ENCODE data around the gene PRMT1. TPM values are rescaled to one million over a fixed set of nuclear protein-coding genes. Genes with fewer than 3 reads are reported as not detected.

PRMT1 gene
- total RNA-seq, 1 experiment from 2014 or later = 527 TPM

DNA sequence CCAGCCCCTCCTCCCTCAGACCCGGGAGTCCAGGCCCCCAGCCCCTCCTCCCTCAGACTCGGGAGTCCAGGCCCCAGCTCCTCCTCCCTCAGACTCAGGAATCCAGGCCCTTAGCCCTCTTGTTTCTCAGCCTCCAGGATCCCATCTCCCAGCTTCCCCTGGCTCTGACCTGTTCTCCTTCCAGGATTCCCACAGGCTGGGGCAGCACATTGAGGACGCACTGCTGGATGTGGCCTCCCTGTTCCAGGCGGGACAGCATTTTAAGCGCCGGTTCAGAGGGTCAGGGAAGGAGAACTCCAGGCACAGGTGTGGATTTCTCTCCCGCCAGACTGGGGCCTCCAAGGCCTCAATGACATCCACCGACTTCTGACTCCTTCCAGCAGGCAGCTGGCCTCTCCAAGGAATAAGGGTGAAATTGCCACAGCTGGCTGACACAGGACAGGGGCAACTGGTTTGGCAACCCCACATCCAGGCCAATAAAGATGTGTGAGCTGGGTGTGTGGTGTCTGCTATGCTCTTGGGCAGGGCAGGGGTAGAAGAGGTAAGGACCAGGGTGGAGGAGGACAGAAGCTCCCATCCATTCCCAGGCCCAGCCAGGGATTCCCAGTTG is 36.3 kb downstream of the PRMT1 start (continued):
- TF ChIP-seq, protein P1, sequence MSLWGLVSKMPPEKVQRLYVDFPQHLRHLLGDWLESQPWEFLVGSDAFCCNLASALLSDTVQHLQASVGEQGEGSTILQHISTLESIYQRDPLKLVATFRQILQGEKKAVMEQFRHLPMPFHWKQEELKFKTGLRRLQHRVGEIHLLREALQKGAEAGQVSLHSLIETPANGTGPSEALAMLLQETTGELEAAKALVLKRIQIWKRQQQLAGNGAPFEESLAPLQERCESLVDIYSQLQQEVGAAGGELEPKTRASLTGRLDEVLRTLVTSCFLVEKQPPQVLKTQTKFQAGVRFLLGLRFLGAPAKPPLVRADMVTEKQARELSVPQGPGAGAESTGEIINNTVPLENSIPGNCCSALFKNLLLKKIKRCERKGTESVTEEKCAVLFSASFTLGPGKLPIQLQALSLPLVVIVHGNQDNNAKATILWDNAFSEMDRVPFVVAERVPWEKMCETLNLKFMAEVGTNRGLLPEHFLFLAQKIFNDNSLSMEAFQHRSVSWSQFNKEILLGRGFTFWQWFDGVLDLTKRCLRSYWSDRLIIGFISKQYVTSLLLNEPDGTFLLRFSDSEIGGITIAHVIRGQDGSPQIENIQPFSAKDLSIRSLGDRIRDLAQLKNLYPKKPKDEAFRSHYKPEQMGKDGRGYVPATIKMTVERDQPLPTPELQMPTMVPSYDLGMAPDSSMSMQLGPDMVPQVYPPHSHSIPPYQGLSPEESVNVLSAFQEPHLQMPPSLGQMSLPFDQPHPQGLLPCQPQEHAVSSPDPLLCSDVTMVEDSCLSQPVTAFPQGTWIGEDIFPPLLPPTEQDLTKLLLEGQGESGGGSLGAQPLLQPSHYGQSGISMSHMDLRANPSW (CRISPR knock-in tag; conservative IDR thresholded peaks at IDR 0.05; ENCODE audit: low read depth) = no peak

DNA sequence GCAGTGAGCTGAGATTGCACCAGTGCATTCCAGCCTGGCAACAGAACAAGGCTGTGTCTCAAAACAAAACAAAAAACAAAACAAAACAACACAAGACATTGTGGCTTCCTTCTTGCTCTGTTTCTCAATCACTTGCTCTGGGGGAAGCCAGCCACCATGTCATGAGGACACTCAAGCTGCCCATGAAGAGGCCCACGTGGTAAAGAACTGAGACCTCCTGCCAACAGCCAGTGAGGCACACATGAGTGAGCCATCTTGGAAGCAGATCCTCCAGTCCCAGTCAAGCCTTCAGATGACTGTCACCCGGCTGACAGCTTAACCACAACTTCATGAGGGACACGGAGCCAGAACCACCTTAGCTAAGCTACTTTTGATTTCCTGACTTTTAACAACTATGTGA is 39.1 kb downstream of the PRMT1 start:
- no peak overlapping the region for H3K4me3 Mint-ChIP-seq
- H3K9me3 Mint-ChIP-seq = peaks cover 6% of the 10 kb centered on the region; the same call in 1 of the 2 replicates
- ATAC-seq = no peak
- ChIA-PET CTCF (interaction anchor here (2.3 to 2.7 kb wide), 3 partner anchors 64 to 97 kb away, joined by 7 to 13 read pairs (median 13); partner anchors contain the start of gene FUZ), POLR2A (interaction anchor here (0.6 kb wide), 1 partner anchor 51 kb away, joined by 5 read pairs; the partner anchor contains the start of gene AP2A1)
- H3K4me1 Mint-ChIP-seq = peaks cover 12% of the 10 kb centered on the region
- DNase-seq (ENCODE audit: low spot score) = no peak
- peaks cover 22% of the 10 kb centered on the region for H3K36me3 Mint-ChIP-seq
- no peak for TF ChIP-seq GRHL2 (CRISPR knock-in tag; IDR thresholded peaks at IDR 0.05; ENCODE audit: insufficient replicate concordance, severe bottlenecking)
- no peak for TF ChIP-seq PRRX2 (CRISPR knock-in tag; IDR thresholded peaks at IDR 0.05)
- H3K27me3 Mint-ChIP-seq (ENCODE audit: low read depth) = no peaks in the 10 kb centered on the region; the same call in 1 of the 2 replicates
- no peak overlapping the region for H3K27ac Mint-ChIP-seq

DNA sequence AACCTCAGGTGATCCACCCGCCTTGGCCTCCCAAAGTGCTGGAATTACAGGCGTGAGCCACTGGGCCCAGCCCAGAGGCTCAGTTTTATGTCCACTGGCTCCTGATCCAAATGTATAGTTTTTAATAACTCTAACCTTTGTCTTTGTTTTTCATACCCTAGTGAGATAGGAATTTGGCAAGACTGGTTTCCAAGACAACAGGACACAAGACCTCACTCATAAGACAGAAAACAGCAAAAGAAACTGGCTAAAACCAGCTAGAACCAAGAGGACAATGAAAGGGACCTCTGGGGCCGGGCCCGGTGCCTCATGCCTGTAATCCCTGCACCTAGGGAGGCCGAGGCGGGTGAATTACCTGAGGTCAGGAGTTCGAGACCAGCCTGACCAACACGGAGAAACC is 41.4 kb downstream of the PRMT1 start:
- Mint-ChIP-seq H3K27ac (no peak overlapping the region), H3K27me3 (ENCODE audit: low read depth) (peaks cover 5% of the 10 kb centered on the region), H3K4me1 (peaks cover 8% of the 10 kb centered on the region), H3K9me3 (peaks cover 10% of the 10 kb centered on the region), H3K4me3 (no peak overlapping the region), H3K36me3 (peaks cover 7% of the 10 kb centered on the region; the same call in 1 of the 2 replicates)
- no peak for ATAC-seq
- ChIA-PET CTCF (interaction anchor here (0.8 to 2.7 kb wide), 17 partner anchors 10 to 203 kb away, joined by 3 to 16 read pairs (median 6); partner anchors contain the start of genes ADM5, AP2A1, CPT1C and FUZ), POLR2A (interaction anchor here (0.6 to 0.9 kb wide), 2 partner anchors 31 to 40 kb away, joined by 3 to 5 read pairs; no protein-coding TSS in a partner anchor)
- DNase-seq (ENCODE audit: low spot score) = no peak
- TF ChIP-seq, protein P2, sequence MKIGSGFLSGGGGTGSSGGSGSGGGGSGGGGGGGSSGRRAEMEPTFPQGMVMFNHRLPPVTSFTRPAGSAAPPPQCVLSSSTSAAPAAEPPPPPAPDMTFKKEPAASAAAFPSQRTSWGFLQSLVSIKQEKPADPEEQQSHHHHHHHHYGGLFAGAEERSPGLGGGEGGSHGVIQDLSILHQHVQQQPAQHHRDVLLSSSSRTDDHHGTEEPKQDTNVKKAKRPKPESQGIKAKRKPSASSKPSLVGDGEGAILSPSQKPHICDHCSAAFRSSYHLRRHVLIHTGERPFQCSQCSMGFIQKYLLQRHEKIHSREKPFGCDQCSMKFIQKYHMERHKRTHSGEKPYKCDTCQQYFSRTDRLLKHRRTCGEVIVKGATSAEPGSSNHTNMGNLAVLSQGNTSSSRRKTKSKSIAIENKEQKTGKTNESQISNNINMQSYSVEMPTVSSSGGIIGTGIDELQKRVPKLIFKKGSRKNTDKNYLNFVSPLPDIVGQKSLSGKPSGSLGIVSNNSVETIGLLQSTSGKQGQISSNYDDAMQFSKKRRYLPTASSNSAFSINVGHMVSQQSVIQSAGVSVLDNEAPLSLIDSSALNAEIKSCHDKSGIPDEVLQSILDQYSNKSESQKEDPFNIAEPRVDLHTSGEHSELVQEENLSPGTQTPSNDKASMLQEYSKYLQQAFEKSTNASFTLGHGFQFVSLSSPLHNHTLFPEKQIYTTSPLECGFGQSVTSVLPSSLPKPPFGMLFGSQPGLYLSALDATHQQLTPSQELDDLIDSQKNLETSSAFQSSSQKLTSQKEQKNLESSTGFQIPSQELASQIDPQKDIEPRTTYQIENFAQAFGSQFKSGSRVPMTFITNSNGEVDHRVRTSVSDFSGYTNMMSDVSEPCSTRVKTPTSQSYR (CRISPR knock-in tag; IDR thresholded peaks at IDR 0.05) = no peak
- no peak for TF ChIP-seq TEAD1 (CRISPR knock-in tag; IDR thresholded peaks at IDR 0.05)
- TF ChIP-seq OVOL2 (CRISPR knock-in tag; IDR thresholded peaks at IDR 0.05; ENCODE audit: borderline replicate concordance) = no peak
- TF ChIP-seq JAZF1 (CRISPR knock-in tag; IDR thresholded peaks at IDR 0.05) = no peak
- TF ChIP-seq GABPB1 (CRISPR knock-in tag; IDR thresholded peaks at IDR 0.05) = no peak
- TF ChIP-seq, protein P3, sequence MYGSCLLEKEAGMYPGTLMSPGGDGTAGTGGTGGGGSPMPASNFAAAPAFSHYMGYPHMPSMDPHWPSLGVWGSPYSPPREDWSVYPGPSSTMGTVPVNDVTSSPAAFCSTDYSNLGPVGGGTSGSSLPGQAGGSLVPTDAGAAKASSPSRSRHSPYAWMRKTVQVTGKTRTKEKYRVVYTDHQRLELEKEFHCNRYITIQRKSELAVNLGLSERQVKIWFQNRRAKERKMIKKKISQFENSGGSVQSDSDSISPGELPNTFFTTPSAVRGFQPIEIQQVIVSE (CRISPR knock-in tag; IDR thresholded peaks at IDR 0.05; ENCODE audit: borderline replicate concordance) = no peak
- TF ChIP-seq, protein P4, sequence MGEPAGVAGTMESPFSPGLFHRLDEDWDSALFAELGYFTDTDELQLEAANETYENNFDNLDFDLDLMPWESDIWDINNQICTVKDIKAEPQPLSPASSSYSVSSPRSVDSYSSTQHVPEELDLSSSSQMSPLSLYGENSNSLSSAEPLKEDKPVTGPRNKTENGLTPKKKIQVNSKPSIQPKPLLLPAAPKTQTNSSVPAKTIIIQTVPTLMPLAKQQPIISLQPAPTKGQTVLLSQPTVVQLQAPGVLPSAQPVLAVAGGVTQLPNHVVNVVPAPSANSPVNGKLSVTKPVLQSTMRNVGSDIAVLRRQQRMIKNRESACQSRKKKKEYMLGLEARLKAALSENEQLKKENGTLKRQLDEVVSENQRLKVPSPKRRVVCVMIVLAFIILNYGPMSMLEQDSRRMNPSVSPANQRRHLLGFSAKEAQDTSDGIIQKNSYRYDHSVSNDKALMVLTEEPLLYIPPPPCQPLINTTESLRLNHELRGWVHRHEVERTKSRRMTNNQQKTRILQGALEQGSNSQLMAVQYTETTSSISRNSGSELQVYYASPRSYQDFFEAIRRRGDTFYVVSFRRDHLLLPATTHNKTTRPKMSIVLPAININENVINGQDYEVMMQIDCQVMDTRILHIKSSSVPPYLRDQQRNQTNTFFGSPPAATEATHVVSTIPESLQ (CRISPR knock-in tag; IDR thresholded peaks at IDR 0.05) = no peak
- TF ChIP-seq, protein P5, sequence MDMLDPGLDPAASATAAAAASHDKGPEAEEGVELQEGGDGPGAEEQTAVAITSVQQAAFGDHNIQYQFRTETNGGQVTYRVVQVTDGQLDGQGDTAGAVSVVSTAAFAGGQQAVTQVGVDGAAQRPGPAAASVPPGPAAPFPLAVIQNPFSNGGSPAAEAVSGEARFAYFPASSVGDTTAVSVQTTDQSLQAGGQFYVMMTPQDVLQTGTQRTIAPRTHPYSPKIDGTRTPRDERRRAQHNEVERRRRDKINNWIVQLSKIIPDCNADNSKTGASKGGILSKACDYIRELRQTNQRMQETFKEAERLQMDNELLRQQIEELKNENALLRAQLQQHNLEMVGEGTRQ (CRISPR knock-in tag; IDR thresholded peaks at IDR 0.05) = no peak
- TF ChIP-seq SOX15 (CRISPR knock-in tag; IDR thresholded peaks at IDR 0.05) = no peak
- TF ChIP-seq, protein P6, sequence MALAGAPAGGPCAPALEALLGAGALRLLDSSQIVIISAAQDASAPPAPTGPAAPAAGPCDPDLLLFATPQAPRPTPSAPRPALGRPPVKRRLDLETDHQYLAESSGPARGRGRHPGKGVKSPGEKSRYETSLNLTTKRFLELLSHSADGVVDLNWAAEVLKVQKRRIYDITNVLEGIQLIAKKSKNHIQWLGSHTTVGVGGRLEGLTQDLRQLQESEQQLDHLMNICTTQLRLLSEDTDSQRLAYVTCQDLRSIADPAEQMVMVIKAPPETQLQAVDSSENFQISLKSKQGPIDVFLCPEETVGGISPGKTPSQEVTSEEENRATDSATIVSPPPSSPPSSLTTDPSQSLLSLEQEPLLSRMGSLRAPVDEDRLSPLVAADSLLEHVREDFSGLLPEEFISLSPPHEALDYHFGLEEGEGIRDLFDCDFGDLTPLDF (CRISPR knock-in tag; IDR thresholded peaks at IDR 0.05) = no peak
- no peak for TF ChIP-seq NFE2L1 (CRISPR knock-in tag; IDR thresholded peaks at IDR 0.05)
- no peak for TF ChIP-seq SP1 (CRISPR knock-in tag; conservative IDR thresholded peaks at IDR 0.05)
- no peak for TF ChIP-seq SMAD4 (CRISPR knock-in tag; IDR thresholded peaks at IDR 0.05)
- TF ChIP-seq, protein P7, sequence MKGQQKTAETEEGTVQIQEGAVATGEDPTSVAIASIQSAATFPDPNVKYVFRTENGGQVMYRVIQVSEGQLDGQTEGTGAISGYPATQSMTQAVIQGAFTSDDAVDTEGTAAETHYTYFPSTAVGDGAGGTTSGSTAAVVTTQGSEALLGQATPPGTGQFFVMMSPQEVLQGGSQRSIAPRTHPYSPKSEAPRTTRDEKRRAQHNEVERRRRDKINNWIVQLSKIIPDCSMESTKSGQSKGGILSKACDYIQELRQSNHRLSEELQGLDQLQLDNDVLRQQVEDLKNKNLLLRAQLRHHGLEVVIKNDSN (CRISPR knock-in tag; IDR thresholded peaks at IDR 0.05) = no peak
- no peak for TF ChIP-seq ZNF423 (CRISPR knock-in tag; IDR thresholded peaks at IDR 0.05)
- TF ChIP-seq RORB (CRISPR knock-in tag; IDR thresholded peaks at IDR 0.05) = no peak

Data from WTC11 (cell line).